ENCODE data around the gene ZNF814. TPM values are rescaled to one million over a fixed set of nuclear protein-coding genes. Genes with fewer than 3 reads are reported as not detected.
"Not testable (repeated sequence)": the region's sequence is repeated elsewhere in the genome, so short reads cannot be mapped to it uniquely, and the experiment has no call there.

The ZNF814 gene
- total RNA-seq, 1 donor from 2014 or later: 34.7 TPM

- no peaks in the 10 kb centered on the region for H3K9me3 Mint-ChIP-seq (ENCODE audit: unreplicated experiment)
- peak overlapping the region; percentile 66 for H3K27ac ChIP-seq (ENCODE audit: low read depth, low read length)
- H3K4me1 ChIP-seq (ENCODE audit: insufficient read depth, low read length): peaks cover 11% of the 10 kb centered on the region
- FAIRE-seq (no peak), DNase-seq (ENCODE audit: low read depth) (peak; percentile 76)
- H3K27me3 Mint-ChIP-seq (ENCODE audit: low read depth, unreplicated experiment): no peaks in the 10 kb centered on the region
- H3K27ac Mint-ChIP-seq (ENCODE audit: unreplicated experiment): peak overlapping the region; percentile 79
- peaks cover 69% of the 10 kb centered on the region for H3K79me2 ChIP-seq (ENCODE audit: insufficient read depth, low read length)
- no peaks in the 10 kb centered on the region for H3K9me3 ChIP-seq (ENCODE audit: insufficient read depth, low read depth, low read length)
- H3K4me2 ChIP-seq (ENCODE audit: low read length): peak overlapping the region; percentile 99
- TF ChIP-seq EZH2 (IDR thresholded peaks at IDR 0.05; ENCODE audit: insufficient read depth, low read length): no peak
- TF ChIP-seq CTCF (IDR thresholded peaks at IDR 0.05; ENCODE audit: insufficient read depth, low read depth, low read length): no peak
- H2AFZ ChIP-seq (ENCODE audit: low read depth, low read length): no peak overlapping the region
- H3K4me3 ChIP-seq (ENCODE audit: insufficient read depth, low read depth, low read length): peak overlapping the region; percentile 83
- H3K4me1 Mint-ChIP-seq (ENCODE audit: low read depth, unreplicated experiment): peaks cover 15% of the 10 kb centered on the region
- peaks cover 13% of the 10 kb centered on the region for H3K36me3 Mint-ChIP-seq (ENCODE audit: low read depth, unreplicated experiment)
- H3K4me3 Mint-ChIP-seq (ENCODE audit: unreplicated experiment): peak overlapping the region; percentile 97
- H4K20me1 ChIP-seq (ENCODE audit: insufficient read depth, low read length): peaks cover 40% of the 10 kb centered on the region
- H3K9ac ChIP-seq (ENCODE audit: low read length): peak overlapping the region; percentile 96
- H3K36me3 ChIP-seq (ENCODE audit: insufficient read depth, low read length): peaks cover 12% of the 10 kb centered on the region
- H3K27me3 ChIP-seq (ENCODE audit: insufficient read depth, low read length): no peaks in the 10 kb centered on the region
These were observed 38.3 kb downstream of the ZNF814 start for GRCh38 chr19:57850553-57851017.

DNA sequence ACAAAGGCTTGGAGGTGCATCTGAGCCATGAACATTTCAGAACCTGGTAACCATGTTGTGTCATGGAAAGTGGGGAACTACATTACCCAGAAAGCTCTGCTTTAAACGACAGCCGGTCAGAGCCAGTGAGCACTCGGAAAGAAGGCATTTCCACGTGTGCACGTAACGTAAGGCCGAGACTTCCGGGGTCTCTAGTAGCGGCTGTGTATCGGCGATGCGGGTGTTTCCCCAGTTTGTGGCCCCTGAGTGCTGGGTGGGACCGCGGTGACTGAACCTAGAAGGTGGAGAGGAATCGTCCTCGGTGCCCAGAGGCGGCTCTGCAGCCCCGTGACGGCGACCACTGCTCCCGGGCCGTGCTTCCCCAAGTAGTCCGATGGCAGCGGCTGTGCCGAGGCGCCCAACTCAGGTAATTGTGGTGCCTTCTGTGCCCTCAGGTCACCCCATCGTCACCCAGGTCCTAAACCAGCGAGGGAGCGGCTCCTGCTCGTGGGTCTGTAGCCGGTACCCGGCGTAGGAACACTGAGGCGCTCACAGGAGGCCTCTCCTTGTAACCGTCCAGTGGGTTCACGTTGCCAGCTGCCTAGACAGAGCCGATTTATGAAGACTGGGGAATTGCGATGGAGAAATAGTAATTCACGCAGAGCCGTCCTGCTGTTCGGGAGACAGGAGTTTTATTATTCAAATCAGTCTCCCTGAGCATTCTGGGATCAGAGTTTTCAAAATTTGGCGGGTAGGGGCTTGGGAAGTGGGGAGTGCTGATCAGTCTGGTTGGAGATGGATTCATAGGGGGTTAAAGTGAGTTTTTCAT, 39.0 kb downstream of the ZNF814 start, which contains the start of gene ZNF587:
ZNF587 (plus strand) TSS at position 194 of the 808 bp plus-strand sequence; CDS start at position 374, 180 bp downstream.
- H3K79me2 ChIP-seq (ENCODE audit: insufficient read depth, low read length): peaks cover 71% of the 10 kb centered on the region
- DNase-seq (ENCODE audit: low read depth): peak; percentile 80
- H2AFZ ChIP-seq (ENCODE audit: low read depth, low read length): peak within 1 kb of the TSS; percentile 32

GRCh38 chr19:57849162-57849665, 39.6 kb downstream of the ZNF814 start:
- H2AFZ ChIP-seq (ENCODE audit: low read depth, low read length); FAIRE-seq; H3K9me3 Mint-ChIP-seq (ENCODE audit: unreplicated experiment); H3K27me3 Mint-ChIP-seq (ENCODE audit: low read depth, unreplicated experiment); H3K27me3 ChIP-seq (ENCODE audit: insufficient read depth, low read length); DNase-seq (ENCODE audit: low read depth); H3K27ac ChIP-seq (ENCODE audit: low read depth, low read length); H3K9me3 ChIP-seq (ENCODE audit: insufficient read depth, low read depth, low read length): not testable (repeated sequence)
- H3K4me2 ChIP-seq (ENCODE audit: low read length): peak overlapping the region; percentile 99
- H3K36me3 Mint-ChIP-seq (ENCODE audit: low read depth, unreplicated experiment): peaks cover 14% of the 10 kb centered on the region
- H3K9ac ChIP-seq (ENCODE audit: low read length): peak overlapping the region; percentile 96
- peak overlapping the region; percentile 79 for H3K27ac Mint-ChIP-seq (ENCODE audit: unreplicated experiment)
- H3K4me3 Mint-ChIP-seq (ENCODE audit: unreplicated experiment): peak overlapping the region; percentile 97
- H3K4me1 Mint-ChIP-seq (ENCODE audit: low read depth, unreplicated experiment): peaks cover 15% of the 10 kb centered on the region
- peaks cover 52% of the 10 kb centered on the region for H4K20me1 ChIP-seq (ENCODE audit: insufficient read depth, low read length)
- H3K36me3 ChIP-seq (ENCODE audit: insufficient read depth, low read length): peaks cover 12% of the 10 kb centered on the region
- peaks cover 74% of the 10 kb centered on the region for H3K79me2 ChIP-seq (ENCODE audit: insufficient read depth, low read length)
- peak overlapping the region; percentile 83 for H3K4me3 ChIP-seq (ENCODE audit: insufficient read depth, low read depth, low read length)
- H3K4me1 ChIP-seq (ENCODE audit: insufficient read depth, low read length): peaks cover 11% of the 10 kb centered on the region

More for the DNA sequence above, 39.0 kb downstream of the ZNF814 start, which contains the start of gene ZNF587:
- peak within 1 kb of the TSS; percentile 83 for H3K4me3 ChIP-seq (ENCODE audit: insufficient read depth, low read depth, low read length)
- not testable (repeated sequence) for H3K27me3 ChIP-seq (ENCODE audit: insufficient read depth, low read length); H3K9me3 Mint-ChIP-seq (ENCODE audit: unreplicated experiment); H3K9me3 ChIP-seq (ENCODE audit: insufficient read depth, low read depth, low read length); H3K36me3 Mint-ChIP-seq (ENCODE audit: low read depth, unreplicated experiment); H3K27me3 Mint-ChIP-seq (ENCODE audit: low read depth, unreplicated experiment)
- peak within 1 kb of the TSS; percentile 99 for H3K4me2 ChIP-seq (ENCODE audit: low read length)
- H3K27ac ChIP-seq (ENCODE audit: low read depth, low read length): peak within 1 kb of the TSS; percentile 66
- FAIRE-seq: peak; percentile 56
- peaks cover 11% of the 10 kb centered on the region for H3K4me1 ChIP-seq (ENCODE audit: insufficient read depth, low read length)
- peaks cover 12% of the 10 kb centered on the region for H3K36me3 ChIP-seq (ENCODE audit: insufficient read depth, low read length)
- H3K4me3 Mint-ChIP-seq (ENCODE audit: unreplicated experiment): peak within 1 kb of the TSS; percentile 97
- H3K4me1 Mint-ChIP-seq (ENCODE audit: low read depth, unreplicated experiment): peaks cover 15% of the 10 kb centered on the region
- H4K20me1 ChIP-seq (ENCODE audit: insufficient read depth, low read length): peaks cover 47% of the 10 kb centered on the region
- peak within 1 kb of the TSS; percentile 96 for H3K9ac ChIP-seq (ENCODE audit: low read length)
- H3K27ac Mint-ChIP-seq (ENCODE audit: unreplicated experiment): peak within 1 kb of the TSS; percentile 79

DNA sequence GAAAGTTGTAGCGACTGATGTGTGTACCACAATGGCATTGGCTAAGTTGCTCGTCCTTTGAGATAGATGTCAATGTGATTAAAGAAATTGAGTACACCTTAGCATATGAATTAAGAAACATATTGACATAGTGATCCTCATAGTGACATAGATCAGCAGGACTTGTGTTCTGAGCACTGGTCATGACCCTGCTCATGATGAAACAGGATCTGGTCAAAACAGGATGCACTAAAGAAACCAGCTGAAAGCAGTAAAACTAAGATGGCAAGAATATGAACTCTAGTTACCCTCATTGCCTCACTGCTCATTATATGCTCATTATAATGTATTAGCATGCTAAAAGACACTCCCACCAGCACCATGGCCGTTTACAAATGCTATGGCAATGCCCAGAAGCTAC, 41.7 kb downstream of the ZNF814 start:
- H3K27me3 ChIP-seq (ENCODE audit: insufficient read depth, low read length); H3K27ac ChIP-seq (ENCODE audit: low read depth, low read length); H3K4me3 ChIP-seq (ENCODE audit: insufficient read depth, low read depth, low read length); FAIRE-seq; H3K27me3 Mint-ChIP-seq (ENCODE audit: low read depth, unreplicated experiment); H3K9me3 Mint-ChIP-seq (ENCODE audit: unreplicated experiment); DNase-seq (ENCODE audit: low read depth); H3K9ac ChIP-seq (ENCODE audit: low read length); H3K27ac Mint-ChIP-seq (ENCODE audit: unreplicated experiment); H2AFZ ChIP-seq (ENCODE audit: low read depth, low read length); H3K9me3 ChIP-seq (ENCODE audit: insufficient read depth, low read depth, low read length); H3K4me3 Mint-ChIP-seq (ENCODE audit: unreplicated experiment); H3K4me2 ChIP-seq (ENCODE audit: low read length): not testable (repeated sequence)
- peaks cover 11% of the 10 kb centered on the region for H3K4me1 ChIP-seq (ENCODE audit: insufficient read depth, low read length)
- H4K20me1 ChIP-seq (ENCODE audit: insufficient read depth, low read length): peaks cover 50% of the 10 kb centered on the region
- peaks cover 74% of the 10 kb centered on the region for H3K79me2 ChIP-seq (ENCODE audit: insufficient read depth, low read length)
- peaks cover 17% of the 10 kb centered on the region for H3K4me1 Mint-ChIP-seq (ENCODE audit: low read depth, unreplicated experiment)
- peaks cover 14% of the 10 kb centered on the region for H3K36me3 ChIP-seq (ENCODE audit: insufficient read depth, low read length)
- H3K36me3 Mint-ChIP-seq (ENCODE audit: low read depth, unreplicated experiment): peaks cover 19% of the 10 kb centered on the region
